Activated CD4-positive, alpha-beta memory T cell treated with anti-CD3 and anti-CD28 coated beads, Interleukin-2, amount 10 ng/mL, durations not matched to agents 7 days and 5 days (primary cell): Measurements from ENCODE around the gene PPARGC1A. TPM values are rescaled to one million over a fixed set of nuclear protein-coding genes. Genes with fewer than 3 reads are reported as not detected.

Experiments
- CTCF ChIA-PET: fragments of 350-600 bp; sonication (Branson Sonifier 250); formaldehyde crosslinking; loops from one replicate; lab custom pipeline; 2021; ENCODE audit warnings: antibody characterized with exemption, inconsistent platforms; lab: Charles Lee
- POLR2A ChIA-PET: fragments of 350-600 bp; sonication (Branson Sonifier 250); formaldehyde crosslinking; loops from one replicate; lab custom pipeline; 2021; ENCODE audit warnings: antibody characterized with exemption; lab: Charles Lee
- DNase-seq: peaks from one replicate; pipeline ENCODE4 v3.0.0-alpha.2; 2020
- H3K27ac Mint-ChIP-seq: one replicate; pipeline ENCODE4 v1.8.0; 2021; ENCODE audit warnings: mild to moderate bottlenecking, mixed read lengths
- H3K27me3 Mint-ChIP-seq: one replicate; pipeline ENCODE4 v1.8.0; 2021; ENCODE audit warnings: mixed read lengths
- H3K36me3 Mint-ChIP-seq: one replicate; pipeline ENCODE4 v1.8.0; 2021; ENCODE audit warnings: low read depth, mixed read lengths
- H3K4me1 Mint-ChIP-seq: one replicate; pipeline ENCODE4 v1.8.0; 2021; ENCODE audit warnings: mixed read lengths
- H3K4me3 Mint-ChIP-seq: one replicate; pipeline ENCODE4 v1.8.0; 2021; ENCODE audit warnings: mild to moderate bottlenecking, mixed read lengths
- H3K9me3 Mint-ChIP-seq: one replicate; pipeline ENCODE4 v1.8.0; 2021; ENCODE audit warnings: mixed read lengths
- total RNA-seq, 2 experiments: library from RNA; stranded (reverse); gene quantifications; one replicate each; pipeline ENCODE4 v1.2.3, GENCODE V29; 2021

The PPARGC1A gene
- total RNA-seq, 2 experiments from 2014 or later, result not detected

DNA sequence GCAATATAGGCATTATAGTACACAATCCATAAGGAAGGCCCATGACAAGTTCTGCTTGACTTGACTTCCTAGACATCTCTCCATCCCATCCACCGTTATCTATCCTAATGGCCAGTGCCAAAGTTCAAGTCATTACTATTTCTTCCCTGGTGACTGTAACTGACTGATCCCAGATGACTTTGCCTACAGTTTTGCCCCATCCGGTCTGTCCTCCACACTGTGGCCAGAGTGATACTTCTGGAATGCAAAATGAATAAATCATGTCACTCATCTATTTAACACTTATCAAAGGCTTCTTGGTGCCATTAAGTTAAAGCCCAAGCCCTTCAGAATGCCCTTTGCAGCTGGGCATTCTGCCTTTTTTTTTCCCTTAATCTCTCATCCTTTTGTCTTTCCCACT is 130.8 kb downstream of the PPARGC1A start:
- H3K36me3 Mint-ChIP-seq, result no peaks in the 10 kb centered on the region
- H3K4me1 Mint-ChIP-seq, result no peaks in the 10 kb centered on the region
- H3K9me3 Mint-ChIP-seq, result peaks cover 2% of the 10 kb centered on the region
- H3K27me3 Mint-ChIP-seq, result no peaks in the 10 kb centered on the region
- H3K4me3 Mint-ChIP-seq, result no peak overlapping the region
- no peak overlapping the region for H3K27ac Mint-ChIP-seq
- POLR2A ChIA-PET, result no interaction called here
- no peak for DNase-seq
- CTCF ChIA-PET, result no interaction called here

GRCh38 chr4:23754688-23755087 is 135.2 kb downstream of the PPARGC1A start:
- CTCF ChIA-PET, result no interaction called here
- peaks cover under 1% of the 10 kb centered on the region for H3K9me3 Mint-ChIP-seq
- POLR2A ChIA-PET, result no interaction called here
- H3K4me1 Mint-ChIP-seq, result no peaks in the 10 kb centered on the region
- no peak overlapping the region for H3K27ac Mint-ChIP-seq
- H3K4me3 Mint-ChIP-seq, result no peak overlapping the region
- H3K36me3 Mint-ChIP-seq, result no peaks in the 10 kb centered on the region
- H3K27me3 Mint-ChIP-seq, result no peaks in the 10 kb centered on the region
- DNase-seq, result no peak

DNA sequence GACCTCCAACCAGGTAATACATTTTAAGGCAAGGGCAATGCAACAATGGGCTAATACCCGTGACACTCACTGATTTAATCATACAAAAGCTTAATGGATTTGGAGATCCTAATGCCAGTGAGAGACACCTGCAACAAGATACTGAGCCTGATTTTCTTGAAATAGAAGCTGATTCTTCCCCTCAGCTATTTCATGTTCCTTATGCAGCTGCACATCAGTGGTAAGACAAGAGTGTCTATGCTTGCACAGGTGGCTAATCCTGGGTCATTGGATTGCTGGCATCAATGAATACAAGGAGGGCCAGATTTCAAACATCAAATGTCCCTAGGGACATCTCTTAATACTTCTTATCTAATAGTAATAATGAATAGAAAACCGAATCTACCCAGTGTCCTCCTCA is 139.7 kb downstream of the PPARGC1A start:
- no peaks in the 10 kb centered on the region for H3K36me3 Mint-ChIP-seq

GRCh38 chr4:23747281-23747735 is 142.5 kb downstream of the PPARGC1A start:
- CTCF ChIA-PET, result no interaction called here
- no peak overlapping the region for H3K4me3 Mint-ChIP-seq
- H3K27me3 Mint-ChIP-seq, result no peaks in the 10 kb centered on the region
- DNase-seq, result no peak
- POLR2A ChIA-PET, result no interaction called here
- H3K27ac Mint-ChIP-seq, result no peak overlapping the region
- no peaks in the 10 kb centered on the region for H3K9me3 Mint-ChIP-seq
- H3K36me3 Mint-ChIP-seq, result no peaks in the 10 kb centered on the region
- no peaks in the 10 kb centered on the region for H3K4me1 Mint-ChIP-seq

More for the DNA sequence above, 139.7 kb downstream of the PPARGC1A start:
- POLR2A ChIA-PET, result no interaction called here
- CTCF ChIA-PET, result no interaction called here
- no peaks in the 10 kb centered on the region for H3K27me3 Mint-ChIP-seq
- no peak overlapping the region for H3K4me3 Mint-ChIP-seq
- no peaks in the 10 kb centered on the region for H3K9me3 Mint-ChIP-seq
- H3K27ac Mint-ChIP-seq, result no peak overlapping the region
- no peaks in the 10 kb centered on the region for H3K4me1 Mint-ChIP-seq
- no peak for DNase-seq

- POLR2A ChIA-PET, result no interaction called here
Measured at GRCh38 chr4:23746672-23747071, 143.2 kb downstream of the PPARGC1A start.

GRCh38 chr4:23746027-23746426 is 143.8 kb downstream of the PPARGC1A start:
- CTCF ChIA-PET, result no interaction called here
- Mint-ChIP-seq H3K27ac (no peak overlapping the region), H3K27me3 (no peaks in the 10 kb centered on the region), H3K9me3 (no peaks in the 10 kb centered on the region), H3K4me1 (no peaks in the 10 kb centered on the region), H3K4me3 (no peak overlapping the region), H3K36me3 (no peaks in the 10 kb centered on the region)
- POLR2A ChIA-PET, result no interaction called here
- no peak for DNase-seq

More at GRCh38 chr4:23746672-23747071, 143.2 kb downstream of the PPARGC1A start:
- H3K36me3 Mint-ChIP-seq, result no peaks in the 10 kb centered on the region
- no peak for DNase-seq
- H3K9me3 Mint-ChIP-seq, result no peaks in the 10 kb centered on the region
- H3K4me3 Mint-ChIP-seq, result no peak overlapping the region
- no peak overlapping the region for H3K27ac Mint-ChIP-seq
- CTCF ChIA-PET, result no interaction called here
- H3K4me1 Mint-ChIP-seq, result no peaks in the 10 kb centered on the region
- H3K27me3 Mint-ChIP-seq, result no peaks in the 10 kb centered on the region

DNA sequence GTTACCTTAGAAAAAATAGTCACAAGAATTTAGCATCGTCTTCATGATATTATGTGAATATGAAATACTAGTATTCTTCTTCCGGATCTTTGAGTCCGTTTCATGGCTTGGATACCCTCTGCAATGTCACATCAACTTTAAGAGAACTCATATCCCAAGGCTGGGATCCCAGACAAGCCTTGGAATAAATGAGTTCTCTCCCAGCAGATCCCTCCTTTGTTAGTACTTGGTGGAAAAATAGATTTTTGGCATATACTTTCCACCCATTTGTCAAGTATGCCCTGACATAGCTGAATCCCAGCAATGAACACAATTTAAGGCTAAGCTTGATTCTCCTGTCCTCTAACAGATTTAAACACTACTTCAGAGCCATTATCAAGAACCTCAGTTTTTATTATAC is 144.5 kb downstream of the PPARGC1A start:
- no peaks in the 10 kb centered on the region for H3K36me3 Mint-ChIP-seq
- no peaks in the 10 kb centered on the region for H3K9me3 Mint-ChIP-seq
- H3K4me3 Mint-ChIP-seq, result no peak overlapping the region
- H3K27ac Mint-ChIP-seq, result no peak overlapping the region
- H3K4me1 Mint-ChIP-seq, result no peaks in the 10 kb centered on the region
- ChIA-PET CTCF (no interaction called here), POLR2A (no interaction called here)
- DNase-seq, result no peak
- H3K27me3 Mint-ChIP-seq, result no peaks in the 10 kb centered on the region
